ENCODE data around the gene SLC44A1. TPM values are rescaled to one million over a fixed set of nuclear protein-coding genes. Genes with fewer than 3 reads are reported as not detected.
"Not testable (repeated sequence)": the region's sequence is repeated elsewhere in the genome, so short reads cannot be mapped to it uniquely, and the experiment has no call there.

SLC44A1 gene
- total RNA-seq, 2 donors from 2014 or later = 22.2 to 27.1 TPM

DNA sequence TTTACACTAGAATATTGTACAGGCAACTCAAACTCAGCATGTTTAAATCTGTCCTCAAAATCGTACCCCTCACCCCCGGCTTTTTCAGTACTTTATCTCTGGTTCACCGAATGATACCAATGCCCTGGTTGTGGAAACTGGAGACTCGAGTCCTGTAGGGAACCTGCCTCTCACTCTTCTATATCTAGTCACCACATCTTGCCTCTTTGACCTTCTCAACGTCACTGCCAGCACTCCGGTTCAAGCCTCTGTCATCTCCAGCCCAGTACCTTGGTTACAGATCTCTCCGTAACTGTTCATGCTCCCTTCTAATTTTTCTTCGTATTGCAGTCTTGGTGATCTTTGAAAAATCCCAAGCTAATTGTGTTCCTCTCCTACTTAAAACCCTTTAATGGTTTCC, 6.7 kb downstream of the SLC44A1 start:
- 92% methylated on average over 8 of the region's 8 CpGs for WGBS
- no peak for DNase-seq (ENCODE audit: low spot score)
- intact Hi-C loops (cut with DNase I) = no loop called here
- Histone ChIP-seq H3K9me3 (no peaks in the 10 kb centered on the region), H3K4me1 (replicated peaks) (no peaks in the 10 kb centered on the region), H3K4me3 (no peak overlapping the region), H3K27me3 (replicated peaks; ENCODE audit: insufficient read depth) (no peaks in the 10 kb centered on the region), H3K27ac (no peak overlapping the region), H3K36me3 (no peaks in the 10 kb centered on the region)
- TF ChIP-seq, protein P1, sequence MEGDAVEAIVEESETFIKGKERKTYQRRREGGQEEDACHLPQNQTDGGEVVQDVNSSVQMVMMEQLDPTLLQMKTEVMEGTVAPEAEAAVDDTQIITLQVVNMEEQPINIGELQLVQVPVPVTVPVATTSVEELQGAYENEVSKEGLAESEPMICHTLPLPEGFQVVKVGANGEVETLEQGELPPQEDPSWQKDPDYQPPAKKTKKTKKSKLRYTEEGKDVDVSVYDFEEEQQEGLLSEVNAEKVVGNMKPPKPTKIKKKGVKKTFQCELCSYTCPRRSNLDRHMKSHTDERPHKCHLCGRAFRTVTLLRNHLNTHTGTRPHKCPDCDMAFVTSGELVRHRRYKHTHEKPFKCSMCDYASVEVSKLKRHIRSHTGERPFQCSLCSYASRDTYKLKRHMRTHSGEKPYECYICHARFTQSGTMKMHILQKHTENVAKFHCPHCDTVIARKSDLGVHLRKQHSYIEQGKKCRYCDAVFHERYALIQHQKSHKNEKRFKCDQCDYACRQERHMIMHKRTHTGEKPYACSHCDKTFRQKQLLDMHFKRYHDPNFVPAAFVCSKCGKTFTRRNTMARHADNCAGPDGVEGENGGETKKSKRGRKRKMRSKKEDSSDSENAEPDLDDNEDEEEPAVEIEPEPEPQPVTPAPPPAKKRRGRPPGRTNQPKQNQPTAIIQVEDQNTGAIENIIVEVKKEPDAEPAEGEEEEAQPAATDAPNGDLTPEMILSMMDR (IDR thresholded peaks at IDR 0.05) = no peak
- TF ChIP-seq POLR2AphosphoS5 (IDR thresholded peaks at IDR 0.05) (no peak), POLR2A (IDR thresholded peaks at IDR 0.05) (no peak)

DNA sequence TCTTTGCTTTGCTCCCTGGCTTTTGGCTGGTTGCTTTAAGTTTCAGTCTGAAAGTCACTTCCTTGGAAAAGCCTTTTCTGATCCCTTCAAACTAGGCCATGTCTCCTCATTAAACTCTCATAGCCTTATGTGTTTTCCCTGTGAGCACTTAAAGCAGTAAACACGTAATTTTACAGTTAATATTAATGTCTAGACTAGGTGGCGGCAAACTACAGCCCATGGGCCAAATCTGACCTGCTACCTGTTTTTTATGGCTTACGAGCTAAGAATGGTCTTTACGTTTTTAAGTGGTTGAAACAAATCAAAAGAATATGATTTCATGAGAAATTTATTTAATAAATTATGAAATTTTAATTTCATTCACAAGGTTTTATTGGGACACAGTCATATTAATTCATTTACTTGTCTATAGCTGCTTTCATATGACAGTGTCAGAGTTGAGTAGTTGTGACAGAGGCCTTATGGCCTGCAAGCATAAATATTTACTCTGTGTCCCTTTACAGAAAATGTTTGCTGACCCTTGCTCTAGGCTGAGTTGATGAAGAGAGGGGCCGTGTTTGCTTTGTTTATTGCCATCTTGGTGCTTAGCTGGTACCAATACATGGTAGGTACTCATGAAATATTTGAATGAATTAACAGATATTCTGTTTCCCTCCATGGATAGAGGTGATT, 7.4 kb downstream of the SLC44A1 start:
- intact Hi-C loops (cut with DNase I) = no loop called here
- no peaks in the 10 kb centered on the region for H3K36me3 ChIP-seq
- no peaks in the 10 kb centered on the region for H3K9me3 ChIP-seq
- H3K27ac ChIP-seq = no peak overlapping the region
- no peaks in the 10 kb centered on the region for H3K4me1 ChIP-seq (replicated peaks)
- H3K4me3 ChIP-seq = no peak overlapping the region
- no peaks in the 10 kb centered on the region for H3K27me3 ChIP-seq (replicated peaks; ENCODE audit: insufficient read depth)
- TF ChIP-seq POLR2A (IDR thresholded peaks at IDR 0.05) (no peak), POLR2AphosphoS5 (IDR thresholded peaks at IDR 0.05) (no peak)
- TF ChIP-seq, protein P1 (IDR thresholded peaks at IDR 0.05) = no peak
- WGBS = 78% methylated on average over 5 of the region's 5 CpGs
- DNase-seq (ENCODE audit: low spot score) = no peak

DNA sequence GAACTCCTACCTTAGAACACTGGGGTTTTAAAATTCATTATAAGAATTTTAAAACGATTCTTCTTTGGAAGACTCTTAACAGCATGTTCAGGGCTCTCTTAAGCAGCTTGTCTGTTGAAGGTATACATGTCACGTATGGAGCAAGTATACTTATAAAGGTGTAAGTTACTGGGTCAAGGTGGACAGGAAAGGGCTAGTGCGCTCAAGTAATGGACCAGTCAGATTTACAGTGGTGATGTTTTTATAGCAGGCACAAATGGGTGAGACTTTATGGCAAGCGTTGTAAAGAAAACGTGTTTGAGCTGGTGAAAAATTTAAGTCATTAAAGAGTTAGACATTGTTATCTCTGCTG, 7.9 kb downstream of the SLC44A1 start:
- Histone ChIP-seq H3K27ac (no peak overlapping the region), H3K4me1 (replicated peaks) (no peaks in the 10 kb centered on the region), H3K4me3 (no peak overlapping the region), H3K36me3 (no peaks in the 10 kb centered on the region), H3K27me3 (replicated peaks; ENCODE audit: insufficient read depth) (no peaks in the 10 kb centered on the region), H3K9me3 (no peaks in the 10 kb centered on the region)
- TF ChIP-seq POLR2A (IDR thresholded peaks at IDR 0.05) (no peak), POLR2AphosphoS5 (IDR thresholded peaks at IDR 0.05) (no peak)
- TF ChIP-seq, protein P1 (IDR thresholded peaks at IDR 0.05) = no peak
- DNase-seq (ENCODE audit: low spot score) = no peak
- intact Hi-C loops (cut with DNase I) = no loop called here
- 46% methylated on average over 5 of the region's 5 CpGs for WGBS

DNA sequence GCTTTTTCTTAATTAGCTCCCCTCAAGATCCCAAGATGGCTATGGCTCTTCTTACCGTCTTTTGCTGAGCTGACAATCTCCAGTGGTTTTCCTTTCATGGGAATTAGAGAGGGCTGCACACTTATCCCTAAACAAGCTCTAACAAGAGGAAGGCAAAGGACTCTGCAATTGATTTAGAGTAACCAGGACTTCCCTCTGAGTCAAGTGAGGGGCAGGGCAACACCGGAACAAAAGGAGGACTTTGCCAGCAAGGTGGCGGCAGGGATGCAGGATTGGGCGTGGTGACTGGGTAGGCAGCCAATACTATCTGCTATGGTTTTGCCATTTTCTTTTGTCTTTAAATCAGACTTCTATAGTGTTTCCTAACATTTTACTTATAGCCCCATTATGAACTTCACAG, 9.8 kb downstream of the SLC44A1 start:
- no peak overlapping the region for H3K4me3 ChIP-seq
- H3K27ac ChIP-seq = no peak overlapping the region
- WGBS = 73% methylated on average over 4 of the region's 4 CpGs
- no peaks in the 10 kb centered on the region for H3K9me3 ChIP-seq
- TF ChIP-seq POLR2A (IDR thresholded peaks at IDR 0.05) = no peak
- no peak for TF ChIP-seq POLR2AphosphoS5 (IDR thresholded peaks at IDR 0.05)
- TF ChIP-seq, protein P1 (IDR thresholded peaks at IDR 0.05) = no peak
- no peaks in the 10 kb centered on the region for H3K27me3 ChIP-seq (replicated peaks; ENCODE audit: insufficient read depth)
- no peaks in the 10 kb centered on the region for H3K36me3 ChIP-seq
- no peak for DNase-seq (ENCODE audit: low spot score)
- no peaks in the 10 kb centered on the region for H3K4me1 ChIP-seq (replicated peaks)
- intact Hi-C loops (cut with DNase I) = no loop called here

DNA sequence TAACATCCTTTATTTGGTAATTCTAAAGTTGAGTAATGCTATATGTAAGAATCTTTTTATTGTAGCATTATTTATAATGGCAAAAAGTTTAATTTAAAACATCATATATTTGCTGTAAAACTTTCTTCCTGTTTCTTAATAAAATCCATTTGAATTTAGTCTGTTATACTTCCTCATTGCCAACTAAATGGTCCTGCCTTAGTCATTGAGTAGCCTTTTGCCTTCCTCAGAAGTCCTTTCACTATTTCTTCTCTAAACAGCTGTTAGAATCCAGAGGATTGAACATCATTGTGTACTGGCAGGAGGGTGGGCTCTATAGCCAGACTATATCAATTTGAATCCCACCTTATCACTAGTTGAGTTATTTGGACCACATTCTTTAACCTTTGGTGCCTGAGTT, 11.0 kb downstream of the SLC44A1 start:
- no peak for DNase-seq (ENCODE audit: low spot score)
- no peaks in the 10 kb centered on the region for H3K27me3 ChIP-seq (replicated peaks; ENCODE audit: insufficient read depth)
- no peak overlapping the region for H3K27ac ChIP-seq
- TF ChIP-seq, protein P1 (IDR thresholded peaks at IDR 0.05) = no peak
- no peak for TF ChIP-seq POLR2A (IDR thresholded peaks at IDR 0.05)
- TF ChIP-seq POLR2AphosphoS5 (IDR thresholded peaks at IDR 0.05) = no peak
- H3K4me1 ChIP-seq (replicated peaks) = no peaks in the 10 kb centered on the region
- no peaks in the 10 kb centered on the region for H3K36me3 ChIP-seq
- intact Hi-C loops (cut with DNase I) = no loop called here
- no peaks in the 10 kb centered on the region for H3K9me3 ChIP-seq
- H3K4me3 ChIP-seq = no peak overlapping the region

DNA sequence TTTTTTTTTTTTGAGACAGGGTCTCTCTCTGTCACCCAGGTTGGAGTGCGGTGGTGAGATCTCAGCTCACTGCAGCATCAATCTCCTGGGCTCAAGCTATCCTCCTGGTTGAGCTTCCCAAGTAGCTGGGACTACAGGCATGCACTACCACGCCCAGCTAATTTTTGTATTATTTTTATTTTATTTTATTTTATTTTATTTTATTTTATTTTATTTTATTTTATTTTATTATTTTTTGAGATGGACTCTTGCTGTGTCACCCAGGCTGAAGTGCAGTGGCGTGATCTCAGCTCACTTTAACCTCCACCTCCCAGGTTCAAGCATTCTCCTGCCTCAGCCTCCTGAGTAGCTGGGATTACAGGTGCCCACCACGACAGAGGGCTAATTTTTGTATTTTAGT, 12.1 kb downstream of the SLC44A1 start:
- WGBS = 96% methylated on average over 4 of the region's 4 CpGs
- H3K4me3 ChIP-seq; H3K36me3 ChIP-seq; H3K27ac ChIP-seq; intact Hi-C loops (cut with DNase I); H3K27me3 ChIP-seq (replicated peaks; ENCODE audit: insufficient read depth); DNase-seq (ENCODE audit: low spot score); H3K9me3 ChIP-seq; H3K4me1 ChIP-seq (replicated peaks): not testable (repeated sequence)
